Neural crest cell (in vitro differentiated cells): ENCODE data around the gene GNA15. TPM values are rescaled to one million over a fixed set of nuclear protein-coding genes. Genes with fewer than 3 reads are reported as not detected.
"Not testable (repeated sequence)": the region's sequence is repeated elsewhere in the genome, so short reads cannot be mapped to it uniquely, and the experiment has no call there.

ENCODE experiments used
- DNase-seq: peaks from one replicate; pipeline ENCODE4 v3.0.0; 2021; ENCODE audit warnings: low read depth, mixed read lengths, low spot score
- H3K27ac Mint-ChIP-seq: one replicate; pipeline ENCODE4 v1.8.0; 2021; ENCODE audit warnings: mild to moderate bottlenecking, mixed read lengths; ENCODE audit not compliant: unreplicated experiment
- H3K27me3 Mint-ChIP-seq: 2 replicates; pipeline ENCODE4 v1.8.0; 2021; ENCODE audit warnings: low read depth, mild to moderate bottlenecking, mixed read lengths
- H3K36me3 Mint-ChIP-seq: 2 replicates; pipeline ENCODE4 v1.8.0; 2021; ENCODE audit warnings: low read depth, mild to moderate bottlenecking, mixed read lengths
- H3K4me1 Mint-ChIP-seq: 2 replicates; pipeline ENCODE4 v1.8.0; 2021; ENCODE audit warnings: mixed read lengths
- H3K4me3 Mint-ChIP-seq: one replicate; pipeline ENCODE4 v1.8.0; 2021; ENCODE audit warnings: mild to moderate bottlenecking, mixed read lengths
- H3K9me3 Mint-ChIP-seq: 2 replicates; pipeline ENCODE4 v1.8.0; 2021; ENCODE audit warnings: mixed read lengths
- total RNA-seq: library from RNA; stranded (reverse); gene quantifications from 2 replicates; pipeline ENCODE4 v1.2.1, GENCODE V29; 2021
- TF ChIP-seq, protein P1 (sequence below): fragments of 200-600 bp; sonication (generic); conservative IDR thresholded peaks from 2 replicates; pipeline ENCODE4 v1.5.0; 2021; ENCODE audit warnings: antibody characterized with exemption, mild to moderate bottlenecking

The GNA15 gene
- total RNA-seq, 1 donor from 2014 or later, result not detected

DNA sequence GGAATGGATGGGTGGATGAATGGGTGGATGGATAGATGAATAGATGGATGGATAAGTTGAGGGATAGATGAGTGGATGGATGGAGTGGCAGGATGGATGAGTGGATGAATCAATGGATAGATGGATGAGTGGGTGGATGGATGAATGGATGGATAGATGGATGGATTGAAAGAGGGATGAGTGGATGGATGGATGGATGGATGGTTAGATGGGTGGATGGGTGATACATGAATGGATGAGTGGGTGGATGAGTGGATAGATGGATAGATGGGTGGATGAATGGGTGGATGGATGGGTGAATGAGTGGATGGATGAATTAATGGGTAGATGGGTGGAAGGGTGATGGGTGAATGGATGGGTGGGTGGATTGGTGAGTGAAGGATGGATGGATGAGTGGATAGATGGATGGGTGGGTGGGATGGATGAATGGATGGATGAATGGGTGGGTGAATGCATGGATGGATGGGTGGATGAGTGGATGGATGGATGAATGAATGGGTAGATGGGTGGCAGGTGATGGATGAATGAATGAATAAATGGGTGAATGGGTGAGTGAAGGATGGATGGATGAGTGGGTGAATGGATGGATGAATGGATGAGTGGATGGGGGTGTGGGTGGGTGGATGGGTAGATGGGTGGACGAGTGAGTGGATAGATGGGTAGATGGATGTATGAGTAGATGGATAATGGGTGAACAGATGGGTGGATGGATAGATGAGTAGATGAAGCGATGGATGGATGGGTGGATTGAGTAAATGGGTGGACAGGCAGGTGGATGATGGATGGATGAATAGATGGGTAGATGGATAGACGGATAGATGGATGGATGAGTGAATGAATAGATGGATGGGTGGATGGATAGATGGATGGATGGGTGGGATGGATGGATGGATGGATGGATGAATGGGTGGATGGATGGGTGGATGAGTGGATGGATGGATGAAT, 17.7 kb downstream of the GNA15 start:
- Mint-ChIP-seq H3K27ac (no peak overlapping the region), H3K9me3 (peaks cover 2% of the 10 kb centered on the region), H3K27me3 (peaks cover 27% of the 10 kb centered on the region), H3K4me3 (no peak overlapping the region), H3K4me1 (no peaks in the 10 kb centered on the region), H3K36me3 (no peaks in the 10 kb centered on the region)
- TF ChIP-seq, protein P1, sequence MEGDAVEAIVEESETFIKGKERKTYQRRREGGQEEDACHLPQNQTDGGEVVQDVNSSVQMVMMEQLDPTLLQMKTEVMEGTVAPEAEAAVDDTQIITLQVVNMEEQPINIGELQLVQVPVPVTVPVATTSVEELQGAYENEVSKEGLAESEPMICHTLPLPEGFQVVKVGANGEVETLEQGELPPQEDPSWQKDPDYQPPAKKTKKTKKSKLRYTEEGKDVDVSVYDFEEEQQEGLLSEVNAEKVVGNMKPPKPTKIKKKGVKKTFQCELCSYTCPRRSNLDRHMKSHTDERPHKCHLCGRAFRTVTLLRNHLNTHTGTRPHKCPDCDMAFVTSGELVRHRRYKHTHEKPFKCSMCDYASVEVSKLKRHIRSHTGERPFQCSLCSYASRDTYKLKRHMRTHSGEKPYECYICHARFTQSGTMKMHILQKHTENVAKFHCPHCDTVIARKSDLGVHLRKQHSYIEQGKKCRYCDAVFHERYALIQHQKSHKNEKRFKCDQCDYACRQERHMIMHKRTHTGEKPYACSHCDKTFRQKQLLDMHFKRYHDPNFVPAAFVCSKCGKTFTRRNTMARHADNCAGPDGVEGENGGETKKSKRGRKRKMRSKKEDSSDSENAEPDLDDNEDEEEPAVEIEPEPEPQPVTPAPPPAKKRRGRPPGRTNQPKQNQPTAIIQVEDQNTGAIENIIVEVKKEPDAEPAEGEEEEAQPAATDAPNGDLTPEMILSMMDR, result no peak
- no peak for DNase-seq

DNA sequence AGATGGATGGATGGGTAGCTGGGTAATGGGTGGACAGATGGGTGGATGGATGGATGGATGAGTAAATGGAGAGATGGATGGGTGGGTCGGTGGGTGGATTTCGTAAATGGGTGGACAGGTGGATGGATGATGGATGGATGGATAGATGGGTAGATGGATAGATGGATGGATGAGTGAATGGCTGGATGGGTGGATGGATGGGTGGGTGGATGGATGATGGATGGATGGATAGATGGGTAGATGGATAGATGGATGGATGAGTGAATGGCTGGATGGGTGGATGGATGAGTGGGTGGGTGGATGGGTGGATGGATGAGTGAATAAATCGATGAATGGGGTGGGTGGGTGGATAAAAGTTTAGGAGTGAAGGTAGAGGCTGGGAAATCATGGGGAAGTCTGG, 18.6 kb downstream of the GNA15 start:
- DNase-seq, H3K36me3 Mint-ChIP-seq, H3K4me3 Mint-ChIP-seq, H3K9me3 Mint-ChIP-seq, H3K4me1 Mint-ChIP-seq, H3K27ac Mint-ChIP-seq: not testable (repeated sequence)
- H3K27me3 Mint-ChIP-seq, result peaks cover 23% of the 10 kb centered on the region

DNA sequence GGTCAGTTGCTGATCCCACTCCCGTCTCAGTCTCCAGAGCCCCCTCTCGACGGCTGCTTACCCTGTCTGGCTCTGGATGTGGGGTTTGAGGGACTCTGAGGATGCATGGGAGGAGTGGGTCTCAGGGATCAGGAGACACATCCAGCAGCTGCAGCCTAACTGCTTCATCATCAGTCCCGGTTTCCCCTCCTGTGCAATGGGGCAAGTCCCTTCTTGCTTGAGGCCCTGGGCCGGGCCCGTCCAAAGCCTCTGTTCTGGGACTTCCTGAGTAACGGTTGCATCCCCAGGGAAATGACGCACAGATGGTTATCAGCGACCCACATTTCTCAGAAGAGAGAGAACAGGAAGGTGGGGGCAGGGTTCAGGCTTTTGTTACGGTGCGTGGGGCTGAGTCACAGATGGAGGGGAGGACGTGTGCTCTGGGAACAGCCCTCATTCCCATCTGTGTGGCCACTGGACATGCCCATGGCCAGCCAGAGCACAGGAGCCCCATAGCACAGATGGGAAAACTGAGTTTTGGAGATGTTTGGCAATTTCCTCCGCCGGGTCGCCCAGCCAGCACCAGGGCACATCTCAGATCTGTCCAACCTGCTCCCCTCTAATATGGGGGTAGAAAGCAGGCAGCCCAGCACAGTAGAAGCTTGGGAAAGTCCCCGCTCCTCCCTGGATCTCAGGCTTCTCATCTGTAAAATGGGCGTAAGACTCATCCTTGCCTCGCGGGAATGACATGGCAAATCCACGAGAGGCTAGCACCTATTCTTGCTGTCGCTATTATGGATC, 19.3 kb downstream of the GNA15 start:
- peaks cover 20% of the 10 kb centered on the region for H3K27me3 Mint-ChIP-seq

DNA sequence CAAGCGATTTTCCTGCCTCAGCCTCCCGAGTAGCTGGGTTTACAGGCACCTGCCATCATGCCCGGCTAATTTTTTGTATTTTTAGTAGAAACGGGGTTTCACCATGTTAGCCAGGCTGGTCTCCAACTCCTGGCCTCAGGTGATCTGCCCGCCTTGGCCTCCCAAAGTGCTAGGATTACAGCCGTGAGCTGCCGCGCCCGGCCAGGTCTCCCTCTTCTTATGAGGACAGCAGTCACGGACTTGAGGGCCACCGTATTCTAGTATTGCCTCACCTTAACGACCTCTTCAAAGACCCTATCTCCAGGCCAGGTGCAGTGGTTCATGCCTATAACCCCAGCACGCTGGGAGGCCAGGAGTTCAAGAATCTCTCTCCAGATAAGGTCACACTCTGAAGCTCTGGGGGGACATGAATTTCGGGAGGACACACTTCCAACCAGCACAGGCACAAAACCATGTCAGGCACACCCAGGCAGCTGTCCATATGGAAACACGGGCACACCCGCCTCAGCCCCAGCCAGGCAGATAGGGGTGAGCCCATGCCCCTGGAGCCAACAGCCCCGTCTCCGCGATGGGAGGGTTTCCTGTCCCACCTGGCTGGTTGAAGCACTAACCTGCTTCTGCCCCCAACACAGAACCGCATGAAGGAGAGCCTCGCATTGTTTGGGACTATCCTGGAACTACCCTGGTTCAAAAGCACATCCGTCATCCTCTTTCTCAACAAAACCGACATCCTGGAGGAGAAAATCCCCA, 21.4 kb downstream of the GNA15 start:
- Mint-ChIP-seq H3K4me1 (no peaks in the 10 kb centered on the region), H3K4me3 (no peak overlapping the region), H3K27ac (no peak overlapping the region), H3K36me3 (no peaks in the 10 kb centered on the region), H3K27me3 (peaks cover 21% of the 10 kb centered on the region), H3K9me3 (peaks cover 2% of the 10 kb centered on the region)
- DNase-seq, result no peak
- TF ChIP-seq, protein P1, result no peak

More for the DNA sequence above, 19.3 kb downstream of the GNA15 start:
- no peak overlapping the region for H3K27ac Mint-ChIP-seq
- DNase-seq, result no peak
- H3K4me3 Mint-ChIP-seq, result no peak overlapping the region
- H3K36me3 Mint-ChIP-seq, result no peaks in the 10 kb centered on the region
- TF ChIP-seq, protein P1, result no peak
- H3K4me1 Mint-ChIP-seq, result no peaks in the 10 kb centered on the region
- H3K9me3 Mint-ChIP-seq, result peaks cover 2% of the 10 kb centered on the region

DNA sequence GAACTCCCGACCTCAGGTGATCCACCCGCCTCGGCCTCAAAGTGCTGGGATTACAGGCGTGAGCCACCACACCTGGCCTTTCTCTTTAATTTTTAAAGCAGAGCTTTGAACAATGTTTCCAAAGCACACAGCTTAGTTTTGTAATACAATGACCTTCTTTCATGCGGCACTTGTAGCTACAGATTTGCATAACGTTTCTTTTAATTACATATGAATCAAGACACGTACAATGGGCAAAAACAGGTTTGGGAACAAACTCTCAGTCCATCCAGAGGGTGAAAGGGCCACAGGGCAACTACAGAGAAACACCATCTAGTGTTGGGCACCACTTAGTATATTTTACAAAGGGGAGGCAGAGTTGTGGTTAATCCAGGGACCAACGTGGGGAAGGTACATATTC, 23.7 kb downstream of the GNA15 start:
- H3K36me3 Mint-ChIP-seq, result no peaks in the 10 kb centered on the region
- DNase-seq, result no peak
- peaks cover 2% of the 10 kb centered on the region for H3K9me3 Mint-ChIP-seq
- H3K27me3 Mint-ChIP-seq, result peaks cover 31% of the 10 kb centered on the region
- TF ChIP-seq, protein P1, result no peak
- no peak overlapping the region for H3K27ac Mint-ChIP-seq
- peaks cover 4% of the 10 kb centered on the region for H3K4me1 Mint-ChIP-seq
- H3K4me3 Mint-ChIP-seq, result no peak overlapping the region
